Measurements from ENCODE around the gene GATA6. TPM values are rescaled to one million over a fixed set of nuclear protein-coding genes. Genes with fewer than 3 reads are reported as not detected.

Gene GATA6
- total and polyA plus RNA-seq, 9 donors: 1.3 to 7.0 (median 1.6) TPM

DNA sequence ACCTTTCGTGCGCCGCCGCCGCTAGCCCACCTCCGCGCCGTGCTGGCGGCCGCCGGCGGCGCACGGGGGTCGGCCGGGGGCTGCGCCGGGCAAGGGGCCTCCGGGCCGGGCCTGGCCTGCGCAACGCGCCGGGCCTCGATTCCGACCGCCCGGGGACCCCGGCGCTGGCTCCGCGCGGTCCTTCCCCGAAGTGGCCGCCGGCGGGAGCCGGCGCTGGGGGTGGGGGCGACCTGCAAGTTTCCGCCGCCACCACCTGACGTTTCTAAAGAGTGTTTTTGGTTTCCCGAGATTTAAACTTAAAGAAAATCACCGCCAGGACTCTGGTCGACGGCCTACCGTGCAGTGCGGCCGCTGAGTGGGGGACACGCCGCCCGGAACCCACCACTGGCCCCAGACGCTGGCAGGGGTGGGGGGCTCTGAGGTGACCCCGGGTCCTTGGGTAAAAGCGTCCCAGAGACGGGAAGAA lies 3.8 kb upstream of the GATA6 start:
- Histone ChIP-seq H3K9me3 (replicated peaks; ENCODE audit: control insufficient read depth, low read depth, low read length) (no peaks in the 10 kb centered on the region), H3K4me1 (ENCODE audit: control insufficient read depth, insufficient read depth, low read length) (peaks cover 44% of the 10 kb centered on the region), H3K4me3 (ENCODE audit: low read length) (no peak overlapping the region), H3K36me3 (ENCODE audit: control insufficient read depth, insufficient read depth, low read length) (no peaks in the 10 kb centered on the region), H3K27ac (ENCODE audit: low read length) (no peak overlapping the region), H3K27me3 (ENCODE audit: control insufficient read depth, insufficient read depth, low read length) (peaks cover 94% of the 10 kb centered on the region)
- DNase-seq: no peak
- 7% methylated on average over 54 of the region's 57 CpGs for WGBS (ENCODE audit: insufficient coverage)

DNA sequence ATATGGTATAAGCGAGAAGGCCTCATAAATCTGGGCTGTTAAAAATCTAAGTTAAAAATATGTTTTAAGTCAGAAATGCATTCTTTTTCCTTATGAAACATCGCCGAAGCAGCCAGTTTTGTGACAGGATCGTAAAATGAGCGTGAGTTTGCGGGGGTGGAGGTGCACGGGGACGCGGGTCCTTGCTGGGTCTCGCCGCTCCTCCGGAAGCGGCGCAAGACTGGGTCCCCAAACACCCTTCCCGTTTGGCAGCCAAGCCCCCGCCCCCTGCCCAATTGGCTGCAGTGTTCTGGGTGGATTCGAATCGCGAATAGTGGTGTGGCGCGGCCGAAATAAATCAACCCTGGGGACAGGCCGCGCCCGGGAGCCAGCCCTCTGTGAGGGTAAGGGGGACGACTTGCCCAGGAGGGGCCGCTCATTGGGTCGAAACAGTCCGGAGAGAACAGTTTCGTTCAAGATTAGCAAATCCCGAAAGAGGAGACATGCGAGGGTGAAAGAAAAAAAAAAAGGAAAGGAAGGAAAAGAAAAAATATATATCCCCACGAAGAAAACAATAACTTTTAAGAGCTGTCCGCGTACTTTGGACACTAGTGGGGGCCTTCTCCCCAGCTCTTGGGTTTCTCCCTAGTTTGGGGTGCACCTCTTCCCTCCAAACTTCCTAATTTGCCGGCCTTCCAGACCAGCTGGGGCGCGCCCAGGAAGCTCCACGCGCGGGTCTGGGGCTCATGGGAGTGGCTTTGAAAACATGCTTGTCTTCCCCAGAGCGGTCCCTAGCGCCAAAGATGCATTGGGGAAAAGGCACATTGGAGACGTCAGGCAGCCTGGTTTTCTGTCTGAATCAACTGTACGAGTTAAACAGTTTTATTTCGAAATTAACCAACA lies 3.1 kb upstream of the GATA6 start:
- Histone ChIP-seq H3K9me3 (replicated peaks; ENCODE audit: control insufficient read depth, low read depth, low read length) (no peaks in the 10 kb centered on the region), H3K36me3 (ENCODE audit: control insufficient read depth, insufficient read depth, low read length) (no peaks in the 10 kb centered on the region), H3K27me3 (ENCODE audit: control insufficient read depth, insufficient read depth, low read length) (peaks cover 97% of the 10 kb centered on the region), H3K27ac (ENCODE audit: low read length) (no peak overlapping the region), H3K4me1 (ENCODE audit: control insufficient read depth, insufficient read depth, low read length) (peaks cover 50% of the 10 kb centered on the region), H3K4me3 (ENCODE audit: low read length) (no peak overlapping the region)
- 7% methylated on average over 24 of the region's 46 CpGs for WGBS (ENCODE audit: insufficient coverage)
- no peak for DNase-seq

DNA sequence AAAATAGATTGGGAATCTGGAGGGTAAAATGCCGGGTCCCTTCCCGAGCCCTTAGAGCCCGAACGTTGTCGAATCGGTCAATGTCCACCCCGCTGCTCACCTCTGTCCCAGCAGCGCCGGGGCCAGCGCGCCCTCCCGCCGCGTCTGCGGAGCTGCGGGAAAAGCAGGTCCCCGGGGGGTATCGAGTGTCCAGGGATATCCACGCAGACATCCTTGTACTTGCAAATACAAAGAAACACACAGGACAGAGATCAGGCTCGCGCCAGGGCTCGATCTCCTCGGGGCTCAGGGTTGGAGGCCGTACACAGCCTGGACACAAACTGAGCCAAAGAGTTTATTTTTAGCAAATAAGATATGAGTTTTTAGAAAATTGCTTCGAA lies 2.3 kb upstream of the GATA6 start:
- Histone ChIP-seq H3K36me3 (ENCODE audit: control insufficient read depth, insufficient read depth, low read length) (no peaks in the 10 kb centered on the region), H3K4me1 (ENCODE audit: control insufficient read depth, insufficient read depth, low read length) (peaks cover 52% of the 10 kb centered on the region), H3K27me3 (ENCODE audit: control insufficient read depth, insufficient read depth, low read length) (peaks cover 95% of the 10 kb centered on the region), H3K4me3 (ENCODE audit: low read length) (no peak overlapping the region), H3K27ac (ENCODE audit: low read length) (no peak overlapping the region), H3K9me3 (replicated peaks; ENCODE audit: control insufficient read depth, low read depth, low read length) (no peaks in the 10 kb centered on the region)
- 6% methylated on average over 16 of the region's 25 CpGs for WGBS (ENCODE audit: insufficient coverage)
- DNase-seq: peak; percentile 31

DNA sequence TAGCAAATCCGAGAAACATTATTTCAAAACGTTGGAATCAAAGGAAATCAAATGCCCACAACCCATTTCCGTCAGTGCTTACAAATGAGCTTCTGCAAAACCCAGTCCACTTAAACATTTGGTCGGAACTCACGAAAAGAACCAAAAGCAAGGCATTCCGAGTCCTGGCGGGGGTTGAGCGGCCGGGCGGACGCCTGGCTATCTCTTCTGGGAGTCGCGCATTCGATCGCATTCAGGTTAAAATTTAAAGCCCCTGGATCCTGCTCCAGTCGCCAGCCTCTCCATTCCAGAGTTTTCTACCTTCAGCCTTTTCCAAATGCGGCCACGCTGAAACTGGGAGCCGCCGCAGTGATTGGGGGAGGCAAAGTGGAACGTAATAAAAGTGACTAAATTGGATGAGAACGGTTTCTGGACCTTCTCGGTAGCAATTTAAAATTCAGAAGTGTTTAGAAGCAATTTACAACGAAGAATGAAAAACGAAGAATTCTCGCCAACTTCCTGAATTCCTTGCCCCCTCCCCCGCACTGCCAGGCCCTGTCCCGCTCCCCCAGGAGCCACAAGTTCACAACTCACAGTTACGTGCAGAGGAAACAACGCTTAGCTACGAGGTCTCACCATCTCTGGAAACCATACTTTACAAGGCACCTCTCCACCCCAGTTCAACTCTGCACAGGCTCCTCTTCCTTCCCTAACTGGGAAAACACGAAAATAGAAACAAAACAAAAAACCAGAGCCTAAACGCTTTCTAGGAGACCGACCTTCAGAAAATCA lies 1.7 kb upstream of the GATA6 start:
- H3K27me3 ChIP-seq (ENCODE audit: control insufficient read depth, insufficient read depth, low read length): peaks cover 97% of the 10 kb centered on the region
- WGBS (ENCODE audit: insufficient coverage): 3% methylated on average over 11 of the region's 34 CpGs
- no peak overlapping the region for H3K4me3 ChIP-seq (ENCODE audit: low read length)
- H3K36me3 ChIP-seq (ENCODE audit: control insufficient read depth, insufficient read depth, low read length): no peaks in the 10 kb centered on the region
- no peak overlapping the region for H3K27ac ChIP-seq (ENCODE audit: low read length)
- H3K4me1 ChIP-seq (ENCODE audit: control insufficient read depth, insufficient read depth, low read length): peaks cover 53% of the 10 kb centered on the region
- no peaks in the 10 kb centered on the region for H3K9me3 ChIP-seq (replicated peaks; ENCODE audit: control insufficient read depth, low read depth, low read length)
- peak; percentile 37 for DNase-seq

DNA sequence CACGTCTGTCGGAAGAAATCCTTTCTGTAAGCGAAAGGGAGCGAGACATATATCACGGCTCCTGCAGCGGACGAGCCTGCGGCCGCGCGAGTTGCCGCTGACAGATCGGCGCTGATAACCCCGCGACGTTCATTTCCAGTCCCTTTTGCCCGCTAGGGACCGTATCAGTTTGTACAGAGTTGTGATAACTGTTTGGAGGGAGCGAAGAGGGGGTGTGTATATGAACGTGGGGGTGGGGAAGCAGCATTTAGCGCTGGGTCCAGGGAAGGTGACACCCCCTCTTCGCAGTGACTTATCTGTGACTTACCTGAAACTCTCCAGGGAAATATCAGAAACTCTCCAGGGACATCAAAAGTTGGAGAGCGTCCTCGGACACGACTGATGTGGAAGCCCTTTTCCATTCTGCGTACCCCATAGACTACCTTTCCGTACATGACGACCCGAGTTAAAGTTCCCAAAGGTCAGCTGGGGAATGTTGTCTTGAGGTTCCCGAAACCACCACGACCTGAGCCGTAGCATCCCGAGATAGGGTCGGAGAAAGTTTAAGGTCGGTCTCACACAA lies 948 bp upstream of the GATA6 start:
- Histone ChIP-seq H3K9me3 (replicated peaks; ENCODE audit: control insufficient read depth, low read depth, low read length) (no peaks in the 10 kb centered on the region), H3K27ac (ENCODE audit: low read length) (no peak overlapping the region), H3K36me3 (ENCODE audit: control insufficient read depth, insufficient read depth, low read length) (no peaks in the 10 kb centered on the region), H3K4me3 (ENCODE audit: low read length) (no peak overlapping the region), H3K4me1 (ENCODE audit: control insufficient read depth, insufficient read depth, low read length) (peaks cover 53% of the 10 kb centered on the region), H3K27me3 (ENCODE audit: control insufficient read depth, insufficient read depth, low read length) (peaks cover 97% of the 10 kb centered on the region)
- DNase-seq: peak; percentile 31
- WGBS (ENCODE audit: insufficient coverage): 3% methylated on average over 26 of the region's 36 CpGs

DNA sequence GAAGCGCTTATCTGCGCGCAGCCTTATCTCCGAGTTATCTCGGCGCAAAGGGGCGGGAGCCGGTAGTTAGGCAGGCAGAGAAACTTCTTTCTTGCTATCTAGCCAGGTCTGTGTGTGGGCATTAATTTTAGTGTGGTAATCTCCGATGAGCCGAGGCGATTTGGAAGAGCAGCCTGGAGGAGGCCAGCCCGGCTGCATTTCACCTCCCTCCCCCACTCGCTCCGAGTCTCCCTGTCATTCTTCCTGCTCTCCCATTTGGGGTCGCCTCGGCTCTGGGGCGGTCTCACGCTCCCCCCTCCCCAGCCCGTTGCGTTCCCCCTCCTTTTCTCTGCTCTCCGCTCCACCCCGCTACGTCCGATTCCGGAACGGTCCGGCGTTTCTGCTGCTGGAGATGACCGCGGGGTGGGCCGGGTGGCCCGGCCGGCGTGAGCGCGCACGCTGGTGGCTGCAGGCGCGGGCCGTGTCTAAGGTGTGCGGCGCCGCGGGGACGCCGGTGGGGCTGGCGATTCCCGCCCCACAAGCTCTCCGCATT lies 566 bp downstream of the GATA6 start:
- Histone ChIP-seq H3K27me3 (ENCODE audit: control insufficient read depth, insufficient read depth, low read length) (peaks cover 95% of the 10 kb centered on the region), H3K36me3 (ENCODE audit: control insufficient read depth, insufficient read depth, low read length) (no peaks in the 10 kb centered on the region), H3K4me3 (ENCODE audit: low read length) (peak overlapping the region; percentile 71), H3K27ac (ENCODE audit: low read length) (peak overlapping the region; percentile 65), H3K9me3 (replicated peaks; ENCODE audit: control insufficient read depth, low read depth, low read length) (no peaks in the 10 kb centered on the region), H3K4me1 (ENCODE audit: control insufficient read depth, insufficient read depth, low read length) (peaks cover 53% of the 10 kb centered on the region)
- WGBS (ENCODE audit: insufficient coverage): under 1% methylated on average over 32 of the region's 49 CpGs
- peak; percentile 51 for DNase-seq

DNA sequence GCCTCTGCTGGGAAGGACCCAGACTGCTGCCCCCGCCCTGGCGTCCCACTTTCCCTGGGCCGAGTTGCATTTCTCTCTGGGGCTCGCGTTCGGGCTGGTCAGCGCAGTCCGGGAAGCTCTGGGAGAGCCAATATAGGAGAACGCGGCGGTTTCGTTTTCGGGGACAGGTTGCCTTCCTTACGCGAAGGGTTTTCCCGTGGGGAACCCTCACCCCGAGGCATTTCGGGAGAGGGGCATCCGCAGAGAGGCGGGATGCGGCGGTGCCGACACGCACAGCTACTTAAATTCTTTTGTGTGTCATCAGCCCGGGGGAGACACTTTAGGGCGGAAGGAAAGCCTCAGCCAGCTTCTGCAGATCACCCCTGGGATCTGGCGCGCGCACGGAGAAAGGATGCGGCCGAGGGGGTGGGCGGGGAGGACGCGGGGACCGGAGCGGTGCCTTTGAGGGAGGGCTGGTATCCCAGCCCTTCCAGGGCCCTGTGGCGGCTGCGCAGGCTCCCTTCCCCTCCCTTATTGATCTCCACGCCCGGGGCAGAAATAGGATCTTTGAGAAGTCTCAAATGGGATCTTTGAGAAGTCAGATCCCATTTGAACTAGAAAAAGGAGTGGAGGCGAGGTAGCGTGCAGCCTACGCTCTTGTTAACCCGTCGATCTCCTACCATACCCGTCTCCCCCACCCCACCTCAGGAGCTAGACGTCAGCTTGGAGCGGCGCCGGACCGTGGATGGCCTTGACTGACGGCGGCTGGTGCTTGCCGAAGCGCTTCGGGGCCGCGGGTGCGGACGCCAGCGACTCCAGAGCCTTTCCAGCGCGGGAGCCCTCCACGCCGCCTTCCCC lies 1.2 kb downstream of the GATA6 start:
- Histone ChIP-seq H3K27ac (ENCODE audit: low read length) (peak overlapping the region; percentile 7), H3K4me1 (ENCODE audit: control insufficient read depth, insufficient read depth, low read length) (peaks cover 50% of the 10 kb centered on the region), H3K27me3 (ENCODE audit: control insufficient read depth, insufficient read depth, low read length) (peaks cover 92% of the 10 kb centered on the region), H3K9me3 (replicated peaks; ENCODE audit: control insufficient read depth, low read depth, low read length) (no peaks in the 10 kb centered on the region), H3K4me3 (ENCODE audit: low read length) (peak overlapping the region; percentile 71), H3K36me3 (ENCODE audit: control insufficient read depth, insufficient read depth, low read length) (no peaks in the 10 kb centered on the region)
- WGBS (ENCODE audit: insufficient coverage): under 1% methylated on average over 51 of the region's 66 CpGs
- peak; percentile 62 for DNase-seq

DNA sequence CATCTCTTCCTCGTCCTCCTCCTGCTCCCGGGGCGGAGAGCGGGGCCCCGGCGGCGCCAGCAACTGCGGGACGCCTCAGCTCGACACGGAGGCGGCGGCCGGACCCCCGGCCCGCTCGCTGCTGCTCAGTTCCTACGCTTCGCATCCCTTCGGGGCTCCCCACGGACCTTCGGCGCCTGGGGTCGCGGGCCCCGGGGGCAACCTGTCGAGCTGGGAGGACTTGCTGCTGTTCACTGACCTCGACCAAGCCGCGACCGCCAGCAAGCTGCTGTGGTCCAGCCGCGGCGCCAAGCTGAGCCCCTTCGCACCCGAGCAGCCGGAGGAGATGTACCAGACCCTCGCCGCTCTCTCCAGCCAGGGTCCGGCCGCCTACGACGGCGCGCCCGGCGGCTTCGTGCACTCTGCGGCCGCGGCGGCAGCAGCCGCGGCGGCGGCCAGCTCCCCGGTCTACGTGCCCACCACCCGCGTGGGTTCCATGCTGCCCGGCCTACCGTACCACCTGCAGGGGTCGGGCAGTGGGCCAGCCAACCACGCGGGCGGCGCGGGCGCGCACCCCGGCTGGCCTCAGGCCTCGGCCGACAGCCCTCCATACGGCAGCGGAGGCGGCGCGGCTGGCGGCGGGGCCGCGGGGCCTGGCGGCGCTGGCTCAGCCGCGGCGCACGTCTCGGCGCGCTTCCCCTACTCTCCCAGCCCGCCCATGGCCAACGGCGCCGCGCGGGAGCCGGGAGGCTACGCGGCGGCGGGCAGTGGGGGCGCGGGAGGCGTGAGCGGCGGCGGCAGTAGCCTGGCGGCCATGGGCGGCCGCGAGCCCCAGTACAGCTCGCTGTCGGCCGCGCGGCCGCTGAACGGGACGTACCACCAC lies 2.1 kb downstream of the GATA6 start:
- Histone ChIP-seq H3K27me3 (ENCODE audit: control insufficient read depth, insufficient read depth, low read length) (peaks cover 87% of the 10 kb centered on the region), H3K9me3 (replicated peaks; ENCODE audit: control insufficient read depth, low read depth, low read length) (no peaks in the 10 kb centered on the region), H3K36me3 (ENCODE audit: control insufficient read depth, insufficient read depth, low read length) (no peaks in the 10 kb centered on the region), H3K4me3 (ENCODE audit: low read length) (peak overlapping the region; percentile 71), H3K27ac (ENCODE audit: low read length) (no peak overlapping the region), H3K4me1 (ENCODE audit: control insufficient read depth, insufficient read depth, low read length) (peaks cover 41% of the 10 kb centered on the region)
- under 1% methylated on average over 106 of the region's 120 CpGs for WGBS (ENCODE audit: insufficient coverage)
- no peak for DNase-seq

DNA sequence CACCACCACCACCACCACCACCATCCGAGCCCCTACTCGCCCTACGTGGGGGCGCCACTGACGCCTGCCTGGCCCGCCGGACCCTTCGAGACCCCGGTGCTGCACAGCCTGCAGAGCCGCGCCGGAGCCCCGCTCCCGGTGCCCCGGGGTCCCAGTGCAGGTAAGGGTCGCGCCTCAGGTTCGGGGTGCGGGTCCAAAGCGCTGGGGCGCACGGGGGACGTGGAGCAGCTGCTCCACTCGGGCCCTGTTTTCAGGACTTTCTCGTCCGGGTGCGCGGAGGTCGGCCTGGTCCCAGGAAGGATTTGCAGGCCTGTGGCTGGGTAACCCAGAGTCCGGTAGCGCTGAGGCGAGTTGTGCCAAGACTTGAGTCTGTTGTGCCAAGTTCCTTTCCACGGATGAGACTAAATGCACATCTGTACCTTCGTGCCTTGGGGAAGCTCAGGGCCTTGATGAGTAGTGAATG lies 2.8 kb downstream of the GATA6 start:
- H3K9me3 ChIP-seq (replicated peaks; ENCODE audit: control insufficient read depth, low read depth, low read length): no peaks in the 10 kb centered on the region
- no peak for DNase-seq
- peaks cover 87% of the 10 kb centered on the region for H3K27me3 ChIP-seq (ENCODE audit: control insufficient read depth, insufficient read depth, low read length)
- H3K27ac ChIP-seq (ENCODE audit: low read length): no peak overlapping the region
- H3K36me3 ChIP-seq (ENCODE audit: control insufficient read depth, insufficient read depth, low read length): no peaks in the 10 kb centered on the region
- H3K4me3 ChIP-seq (ENCODE audit: low read length): no peak overlapping the region
- peaks cover 37% of the 10 kb centered on the region for H3K4me1 ChIP-seq (ENCODE audit: control insufficient read depth, insufficient read depth, low read length)
- 26% methylated on average over 32 of the region's 34 CpGs for WGBS (ENCODE audit: insufficient coverage)

All from muscle of leg (tissue), 11 donors.